Bronchial epithelial cell (primary cell): Measurements from ENCODE around the gene CAMK2G. TPM values are rescaled to one million over a fixed set of nuclear protein-coding genes. Genes with fewer than 3 reads are reported as not detected.

Experiments used
- DNase-seq: peaks from one replicate; pipeline ENCODE4 v3.0.0-alpha.2; 2010; ENCODE audit warnings: low read depth
- FAIRE-seq: peaks from 2 replicates; lab custom pipeline; 2011; peaks lifted over from hg19 to GRCh38; lab: Jason Lieb, UNC
- H3K27me3 ChIP-seq: 2 replicates; pipeline ENCODE4 v1.5.1; 2011; ENCODE audit warnings: low read length; ENCODE audit not compliant: control insufficient read depth, insufficient read depth
- H3K36me3 ChIP-seq: 2 replicates; pipeline ENCODE4 v1.5.1; 2011; ENCODE audit warnings: low read length; ENCODE audit not compliant: control insufficient read depth, insufficient read depth
- H3K4me3 ChIP-seq: 2 replicates; pipeline ENCODE4 v1.5.1; 2011; ENCODE audit warnings: mild to moderate bottlenecking, low read depth, low read length, control low read depth
- total RNA-seq: library from RNA; depleted of rRNA; stranded (reverse); fragments of >200 nt; gene quantifications from 2 replicates; pipeline ENCODE4 v1.2.1, GENCODE V29; 2014
- TF ChIP-seq, protein P1 (sequence below): IDR thresholded peaks from 2 replicates; pipeline ENCODE4 v1.5.1; 2011; ENCODE audit warnings: mild to moderate bottlenecking, moderate library complexity, low read length, control low read depth, inconsistent platforms; ENCODE audit not compliant: insufficient read depth, severe bottlenecking

Gene CAMK2G
- total RNA-seq, 1 donor from 2014 or later, result 13.4 TPM

- H3K4me3 ChIP-seq, result no peak overlapping the region
- DNase-seq (peak; percentile 57), FAIRE-seq (no peak)
- H3K36me3 ChIP-seq, result peaks cover 17% of the 10 kb centered on the region
- TF ChIP-seq, protein P1, sequence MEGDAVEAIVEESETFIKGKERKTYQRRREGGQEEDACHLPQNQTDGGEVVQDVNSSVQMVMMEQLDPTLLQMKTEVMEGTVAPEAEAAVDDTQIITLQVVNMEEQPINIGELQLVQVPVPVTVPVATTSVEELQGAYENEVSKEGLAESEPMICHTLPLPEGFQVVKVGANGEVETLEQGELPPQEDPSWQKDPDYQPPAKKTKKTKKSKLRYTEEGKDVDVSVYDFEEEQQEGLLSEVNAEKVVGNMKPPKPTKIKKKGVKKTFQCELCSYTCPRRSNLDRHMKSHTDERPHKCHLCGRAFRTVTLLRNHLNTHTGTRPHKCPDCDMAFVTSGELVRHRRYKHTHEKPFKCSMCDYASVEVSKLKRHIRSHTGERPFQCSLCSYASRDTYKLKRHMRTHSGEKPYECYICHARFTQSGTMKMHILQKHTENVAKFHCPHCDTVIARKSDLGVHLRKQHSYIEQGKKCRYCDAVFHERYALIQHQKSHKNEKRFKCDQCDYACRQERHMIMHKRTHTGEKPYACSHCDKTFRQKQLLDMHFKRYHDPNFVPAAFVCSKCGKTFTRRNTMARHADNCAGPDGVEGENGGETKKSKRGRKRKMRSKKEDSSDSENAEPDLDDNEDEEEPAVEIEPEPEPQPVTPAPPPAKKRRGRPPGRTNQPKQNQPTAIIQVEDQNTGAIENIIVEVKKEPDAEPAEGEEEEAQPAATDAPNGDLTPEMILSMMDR, result peak; percentile 96
- no peaks in the 10 kb centered on the region for H3K27me3 ChIP-seq
Observed at GRCh38 chr10:73848821-73849489, 25.4 kb downstream of the CAMK2G start.

GRCh38 chr10:73847031-73847430, 27.3 kb downstream of the CAMK2G start:
- no peaks in the 10 kb centered on the region for H3K27me3 ChIP-seq
- no peak for FAIRE-seq
- peaks cover 17% of the 10 kb centered on the region for H3K36me3 ChIP-seq
- no peak for DNase-seq
- no peak overlapping the region for H3K4me3 ChIP-seq
- TF ChIP-seq, protein P1, result no peak

- FAIRE-seq (no peak), DNase-seq (peak; percentile 33)
- TF ChIP-seq, protein P1, result no peak
- Histone ChIP-seq H3K4me3 (no peak overlapping the region), H3K27me3 (no peaks in the 10 kb centered on the region), H3K36me3 (peaks cover 13% of the 10 kb centered on the region)
Observed at GRCh38 chr10:73843261-73843660, 31.1 kb downstream of the CAMK2G start.

DNA sequence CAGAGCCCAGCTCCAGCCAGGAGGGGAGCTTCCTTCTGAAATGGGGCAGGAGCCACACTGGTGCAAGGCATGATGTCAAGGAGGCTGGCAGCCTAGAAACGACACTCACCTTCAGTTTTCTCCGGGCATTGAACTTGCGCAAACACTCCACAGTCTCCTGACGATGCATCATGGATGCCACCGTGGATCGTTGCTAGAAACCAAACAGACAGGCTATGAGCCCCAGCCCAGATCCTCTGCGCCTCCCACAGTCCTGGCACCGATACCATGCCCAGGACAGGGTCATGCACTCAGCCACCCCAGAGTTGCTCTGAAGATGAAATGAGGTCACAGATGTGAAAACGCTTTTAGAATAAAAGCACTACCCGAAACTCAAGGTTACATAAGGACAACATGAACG, 32.0 kb downstream of the CAMK2G start:
- DNase-seq (no peak), FAIRE-seq (no peak)
- H3K4me3 ChIP-seq, result no peak overlapping the region
- H3K27me3 ChIP-seq, result no peaks in the 10 kb centered on the region
- peaks cover 12% of the 10 kb centered on the region for H3K36me3 ChIP-seq
- TF ChIP-seq, protein P1, result no peak

- Histone ChIP-seq H3K4me3 (no peak overlapping the region), H3K36me3 (peaks cover 11% of the 10 kb centered on the region), H3K27me3 (no peaks in the 10 kb centered on the region)
- FAIRE-seq, result no peak
- TF ChIP-seq, protein P1, result no peak
- DNase-seq, result no peak
Observed at GRCh38 chr10:73841526-73842285, 32.6 kb downstream of the CAMK2G start.
